PFSK-1 (cell line): ENCODE data around the gene NR3C1.

ENCODE experiments used
- FOXP2 ChIP-seq: optimal IDR thresholded peaks from 2 replicates; pipeline ENCODE3; 2011; ENCODE audit warnings: borderline replicate concordance, control low read depth, inconsistent platforms; ENCODE audit not compliant: insufficient read depth; ENCODE audit errors: extremely low read length, extremely low read depth
- POLR2AphosphoS5 ChIP-seq: IDR thresholded peaks from 2 replicates; pipeline ENCODE4 v1.6.1; 2012; ENCODE audit warnings: low read depth, mild to moderate bottlenecking, control low read depth, low read length, moderate library complexity
- TAF1 ChIP-seq: IDR thresholded peaks from 2 replicates; pipeline ENCODE4 v1.6.1; 2012; ENCODE audit warnings: low read length, control low read depth, borderline replicate concordance; ENCODE audit not compliant: insufficient read depth

GRCh38 chr5:143229896-143230675 lies 173.4 kb downstream of the NR3C1 start:
- TF ChIP-seq FOXP2 (no peak), TAF1 (no peak), POLR2AphosphoS5 (no peak)
